Neutrophil (primary cell): ENCODE measurements around the gene HOXB9.

Experiments
- H3K27ac ChIP-seq: fragments of 200-600 bp; sonication (generic); 2 replicates; pipeline ENCODE4 v1.5.1; 2016; ENCODE audit warnings: mild to moderate bottlenecking, moderate library complexity
- H3K27me3 ChIP-seq: fragments of 200-600 bp; sonication (generic); 2 replicates; pipeline ENCODE4 v1.6.0; 2016; ENCODE audit warnings: mild to moderate bottlenecking
- H3K36me3 ChIP-seq: fragments of 200-600 bp; sonication (generic); 2 replicates; pipeline ENCODE4 v1.5.1; 2017
- H3K4me1 ChIP-seq, 2 experiments: fragments of 200-600 bp in 1 of 2; sonication (generic) in 1 of 2; 1 replicate in 1 of 2; 2 replicates in 1 of 2; pipeline versions ENCODE4 v1.5.1 to v1.6.1; 2013 to 2016; ENCODE audit warnings: low read depth in 1 of 2, low read length in 1 of 2, mild to moderate bottlenecking in 1 of 2, moderate library complexity in 1 of 2; ENCODE audit not compliant: control insufficient read depth in 1 of 2, insufficient read depth in 1 of 2
- H3K4me3 ChIP-seq, 2 experiments: fragments of 200-600 bp in 1 of 2; sonication (generic) in 1 of 2; 1 replicate in 1 of 2; 2 replicates in 1 of 2; pipeline ENCODE4 v1.5.1; 2013 to 2016; ENCODE audit warnings: low read depth in 1 of 2, low read length in 1 of 2, mild to moderate bottlenecking in 1 of 2, moderate library complexity in 1 of 2
- H3K9me3 ChIP-seq: fragments of 200-600 bp; sonication (generic); 2 replicates; pipeline ENCODE4 v1.5.1; 2016
- TF ChIP-seq, protein P1 (sequence below): fragments of 200-600 bp; sonication (generic); IDR thresholded peaks from 2 replicates; pipeline ENCODE4 v1.5.1; 2016; ENCODE audit warnings: antibody characterized with exemption

Gene HOXB9

GRCh38 chr17:48623583-48623982 is 2.6 kb downstream of the HOXB9 start:
- TF ChIP-seq, protein P1, sequence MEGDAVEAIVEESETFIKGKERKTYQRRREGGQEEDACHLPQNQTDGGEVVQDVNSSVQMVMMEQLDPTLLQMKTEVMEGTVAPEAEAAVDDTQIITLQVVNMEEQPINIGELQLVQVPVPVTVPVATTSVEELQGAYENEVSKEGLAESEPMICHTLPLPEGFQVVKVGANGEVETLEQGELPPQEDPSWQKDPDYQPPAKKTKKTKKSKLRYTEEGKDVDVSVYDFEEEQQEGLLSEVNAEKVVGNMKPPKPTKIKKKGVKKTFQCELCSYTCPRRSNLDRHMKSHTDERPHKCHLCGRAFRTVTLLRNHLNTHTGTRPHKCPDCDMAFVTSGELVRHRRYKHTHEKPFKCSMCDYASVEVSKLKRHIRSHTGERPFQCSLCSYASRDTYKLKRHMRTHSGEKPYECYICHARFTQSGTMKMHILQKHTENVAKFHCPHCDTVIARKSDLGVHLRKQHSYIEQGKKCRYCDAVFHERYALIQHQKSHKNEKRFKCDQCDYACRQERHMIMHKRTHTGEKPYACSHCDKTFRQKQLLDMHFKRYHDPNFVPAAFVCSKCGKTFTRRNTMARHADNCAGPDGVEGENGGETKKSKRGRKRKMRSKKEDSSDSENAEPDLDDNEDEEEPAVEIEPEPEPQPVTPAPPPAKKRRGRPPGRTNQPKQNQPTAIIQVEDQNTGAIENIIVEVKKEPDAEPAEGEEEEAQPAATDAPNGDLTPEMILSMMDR, result no peak
- no peak overlapping the region for H3K27ac ChIP-seq
- no peak overlapping the region for H3K4me3 ChIP-seq
- peaks cover 100% of the 10 kb centered on the region for H3K27me3 ChIP-seq
- H3K9me3 ChIP-seq, result no peaks in the 10 kb centered on the region
- peaks cover 0 to 6% of the 10 kb centered on the region in 2 experiments for H3K4me1 ChIP-seq
- no peaks in the 10 kb centered on the region for H3K36me3 ChIP-seq

DNA sequence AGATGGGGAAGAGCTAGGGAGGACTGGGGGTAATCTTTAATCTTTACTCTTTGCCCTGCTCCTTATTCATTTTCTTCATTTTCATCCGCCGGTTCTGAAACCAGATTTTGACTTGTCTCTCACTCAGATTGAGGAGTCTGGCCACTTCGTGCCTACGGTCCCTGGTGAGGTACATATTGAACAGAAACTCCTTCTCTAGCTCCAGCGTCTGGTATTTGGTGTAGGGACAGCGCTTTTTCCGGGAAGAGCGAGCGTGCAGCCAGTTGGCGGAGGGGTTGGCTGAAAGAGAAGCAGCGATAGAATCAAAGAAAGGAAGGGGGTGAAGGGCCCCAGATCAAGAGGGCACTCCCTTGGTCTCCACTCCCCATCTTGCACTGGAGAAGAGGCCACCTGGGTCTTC is 3.3 kb downstream of the HOXB9 start:
- no peak overlapping the region for H3K27ac ChIP-seq
- H3K27me3 ChIP-seq, result peaks cover 100% of the 10 kb centered on the region
- no peaks in the 10 kb centered on the region for H3K36me3 ChIP-seq
- H3K4me3 ChIP-seq, result no peak overlapping the region
- H3K9me3 ChIP-seq, result no peaks in the 10 kb centered on the region
- H3K4me1 ChIP-seq, result peaks cover 0 to 6% of the 10 kb centered on the region in 2 experiments
- TF ChIP-seq, protein P1, result no peak

DNA sequence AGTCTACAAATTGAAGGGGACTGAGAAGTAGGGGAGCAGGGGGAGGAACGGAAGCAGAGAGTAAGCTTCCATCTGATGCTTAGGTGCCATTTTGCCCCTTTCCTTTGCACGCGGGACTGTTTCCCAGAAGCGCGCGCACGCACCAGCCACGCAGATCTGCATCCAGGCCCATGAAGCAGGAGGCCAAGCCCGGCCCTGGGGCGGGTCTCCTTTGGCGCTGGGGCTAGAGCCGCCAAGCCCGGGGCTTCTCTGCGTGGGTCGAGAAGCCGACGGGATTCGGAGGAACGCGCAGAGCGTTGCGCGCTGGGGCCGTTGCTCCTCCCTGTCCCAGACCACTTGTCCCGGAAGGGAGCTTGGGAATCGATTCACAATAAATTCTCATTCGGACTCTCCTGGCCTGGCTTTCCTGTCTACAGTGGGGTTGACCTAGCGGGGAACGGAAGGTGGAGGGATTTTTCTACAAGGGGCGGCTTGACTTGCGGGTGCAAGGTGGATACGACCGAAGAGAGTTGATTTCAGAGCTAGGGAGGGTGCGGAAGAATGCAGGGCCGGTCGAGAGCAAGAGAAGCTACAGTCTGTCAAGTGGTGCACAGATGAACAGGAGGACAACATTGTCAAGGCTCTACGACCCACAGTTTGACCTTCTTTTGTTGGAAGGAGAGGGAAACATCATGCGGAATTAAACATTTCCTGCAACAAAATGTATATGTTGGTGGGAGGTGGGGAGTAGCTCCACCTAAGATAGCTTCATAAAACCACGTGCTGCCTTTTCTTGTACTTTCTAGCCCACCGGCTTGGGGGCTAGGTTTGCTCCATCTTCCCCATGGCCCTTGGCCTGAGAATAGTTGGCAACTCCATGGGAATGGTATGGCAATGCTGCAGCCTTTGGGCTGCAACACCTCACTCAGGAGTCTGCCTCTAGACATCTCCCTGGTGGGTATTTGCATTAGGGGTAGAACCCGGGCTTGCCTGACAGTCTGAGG is 4.5 kb downstream of the HOXB9 start:
- no peaks in the 10 kb centered on the region for H3K9me3 ChIP-seq
- H3K36me3 ChIP-seq, result no peaks in the 10 kb centered on the region
- no peak overlapping the region for H3K27ac ChIP-seq
- peaks cover 100% of the 10 kb centered on the region for H3K27me3 ChIP-seq
- H3K4me1 ChIP-seq, result peaks cover 0 to 6% of the 10 kb centered on the region in 2 experiments
- TF ChIP-seq, protein P1, result no peak
- no peak overlapping the region for H3K4me3 ChIP-seq

GRCh38 chr17:48620461-48621139 is 5.6 kb downstream of the HOXB9 start:
- no peak overlapping the region for H3K27ac ChIP-seq
- H3K4me1 ChIP-seq, result no peaks in the 10 kb centered on the region
- no peaks in the 10 kb centered on the region for H3K36me3 ChIP-seq
- peaks cover 100% of the 10 kb centered on the region for H3K27me3 ChIP-seq
- TF ChIP-seq, protein P1, result no peak
- H3K4me3 ChIP-seq, result no peak overlapping the region
- no peaks in the 10 kb centered on the region for H3K9me3 ChIP-seq

DNA sequence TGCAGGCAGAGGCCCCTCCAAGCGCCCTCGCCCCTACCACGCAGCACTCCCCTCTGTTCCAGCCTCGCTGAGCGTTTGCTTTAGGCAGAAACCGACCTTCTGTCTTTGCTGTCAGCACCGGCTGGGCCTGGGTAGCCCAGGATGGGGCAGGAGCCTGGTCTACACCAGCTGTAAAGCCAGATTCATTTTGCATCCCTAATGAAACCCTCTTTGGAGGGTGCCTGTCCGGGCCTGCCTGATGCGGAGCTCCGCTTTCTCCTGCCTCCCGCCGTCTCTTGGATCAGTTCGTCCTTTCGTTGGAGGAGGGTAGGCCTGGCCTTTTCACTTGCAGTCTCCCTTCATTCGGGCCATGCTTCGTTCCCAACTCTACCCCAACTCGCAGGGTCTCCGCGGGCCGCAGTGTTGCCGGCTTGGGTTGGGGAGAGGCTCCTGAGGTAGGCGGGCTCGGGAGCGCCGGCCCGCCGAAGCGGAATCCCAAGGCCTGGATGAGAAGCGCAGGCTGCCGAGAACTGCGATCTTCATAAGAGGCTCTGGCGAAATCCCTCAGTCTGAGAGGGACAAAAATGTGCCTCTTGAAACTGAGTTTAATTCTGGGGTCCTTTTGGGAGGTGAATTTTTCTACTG is 6.2 kb downstream of the HOXB9 start:
- Histone ChIP-seq H3K4me1 (no peaks in the 10 kb centered on the region), H3K36me3 (no peaks in the 10 kb centered on the region), H3K27me3 (peaks cover 100% of the 10 kb centered on the region), H3K4me3 (no peak overlapping the region), H3K27ac (no peak overlapping the region), H3K9me3 (no peaks in the 10 kb centered on the region)
- TF ChIP-seq, protein P1, result no peak
